Keratinocyte (primary cell): ENCODE results near the gene AKAP13. TPM values are rescaled to one million over a fixed set of nuclear protein-coding genes. Genes with fewer than 3 reads are reported as not detected.

ENCODE experiments used
- DNase-seq: peaks from one replicate; pipeline ENCODE4 v3.0.0-alpha.2; 2011; ENCODE audit warnings: low read depth, missing footprints, low spot score
- FAIRE-seq: peaks from 2 replicates; lab custom pipeline; 2011; peaks lifted over from hg19 to GRCh38; lab: Jason Lieb, UNC
- H2AFZ ChIP-seq: 2 replicates; pipeline ENCODE4 v1.6.0; 2012; ENCODE audit warnings: low read length, control low read depth, inconsistent platforms; ENCODE audit not compliant: control insufficient read depth
- H3K27ac ChIP-seq: 2 replicates; pipeline ENCODE4 v1.5.1; 2011; ENCODE audit warnings: low read length; ENCODE audit not compliant: control insufficient read depth, insufficient read depth
- H3K27me3 ChIP-seq: 3 replicates; pipeline ENCODE4 v1.6.0; 2011; ENCODE audit warnings: low read length; ENCODE audit not compliant: control insufficient read depth, insufficient read depth; ENCODE audit errors: extremely low read depth
- H3K36me3 ChIP-seq, 2 experiments: 2 replicates in 1 of 2; 3 replicates in 1 of 2; pipeline ENCODE4 v1.5.1; 2011; ENCODE audit warnings: low read length in 2 of 2, mild to moderate bottlenecking in 1 of 2; ENCODE audit not compliant: control insufficient read depth in 2 of 2, insufficient read depth in 2 of 2; ENCODE audit errors: extremely low read depth in 1 of 2
- H3K4me1 ChIP-seq: 3 replicates; pipeline ENCODE4 v1.5.1; 2011; ENCODE audit warnings: low read length; ENCODE audit not compliant: control insufficient read depth, insufficient read depth; ENCODE audit errors: extremely low read depth
- H3K4me2 ChIP-seq: 3 replicates; pipeline ENCODE4 v1.6.0; 2011; ENCODE audit warnings: low read depth, low read length; ENCODE audit not compliant: control insufficient read depth, insufficient read depth; ENCODE audit errors: extremely low read depth
- H3K4me3 ChIP-seq, 3 experiments: fragments of 200-600 bp in 1 of 3; sonication (generic) in 1 of 3; 2 replicates in 2 of 3; 3 replicates in 1 of 3; pipeline ENCODE4 v1.5.1; 2011 to 2016; ENCODE audit warnings: low read length in 3 of 3, mild to moderate bottlenecking in 3 of 3, control low read depth in 2 of 3, inconsistent platforms in 1 of 3, low read depth in 1 of 3, mixed read lengths in 1 of 3, mixed run types in 1 of 3, moderate library complexity in 1 of 3; ENCODE audit not compliant: control insufficient read depth in 2 of 3, insufficient read depth in 2 of 3; ENCODE audit errors: extremely low read depth in 1 of 3
- H3K79me2 ChIP-seq: 2 replicates; pipeline ENCODE4 v1.6.0; 2012; ENCODE audit warnings: low read length; ENCODE audit not compliant: control insufficient read depth, insufficient read depth
- H3K9ac ChIP-seq: 3 replicates; pipeline ENCODE4 v1.6.0; 2011; ENCODE audit warnings: low read length; ENCODE audit not compliant: control insufficient read depth, insufficient read depth; ENCODE audit errors: extremely low read depth
- H3K9me1 ChIP-seq: 3 replicates; pipeline ENCODE4 v1.6.0; 2011; ENCODE audit warnings: low read length; ENCODE audit not compliant: control insufficient read depth, insufficient read depth; ENCODE audit errors: extremely low read depth
- H3K9me3 ChIP-seq: 2 replicates; pipeline ENCODE4 v1.5.1; 2012; ENCODE audit warnings: low read depth, low read length; ENCODE audit not compliant: control insufficient read depth
- H4K20me1 ChIP-seq: 3 replicates; pipeline ENCODE4 v1.6.0; 2011; ENCODE audit warnings: low read length; ENCODE audit not compliant: control insufficient read depth, insufficient read depth; ENCODE audit errors: extremely low read depth
- CTCF ChIP-seq, 3 experiments: IDR thresholded peaks in 1 of 3; conservative IDR thresholded peaks in 1 of 3; optimal IDR thresholded peaks in 1 of 3; 2 replicates in 2 of 3; 3 replicates in 1 of 3; pipeline versions ENCODE3 to v1.5.1; 2011; ENCODE audit warnings: low read length in 3 of 3, mild to moderate bottlenecking in 3 of 3, moderate library complexity in 2 of 3, control low read depth in 1 of 3, inconsistent platforms in 1 of 3; ENCODE audit not compliant: insufficient read depth in 2 of 3; ENCODE audit errors: extremely low read depth in 1 of 3
- EZH2 ChIP-seq: IDR thresholded peaks from one replicate; pipeline ENCODE4 v1.6.1; 2012; ENCODE audit warnings: inconsistent platforms, mild to moderate bottlenecking, low read length, moderate library complexity
- dilution Hi-C: fragments of 300-500 bp; cut with MboI; formaldehyde crosslinking; loops from one replicate; pipeline ENCODE4 v1.7.0; 2020; ENCODE audit warnings: low sequenced_read_pairs; ENCODE audit not compliant: extremely low pct_ligation_motif_present
- polyA plus RNA-seq, 5 experiments: library from polyadenylated mRNA; depleted of rRNA in 3 of 5; stranded (reverse) in 3 of 5; stranded (forward) in 1 of 5; unstranded in 1 of 5; fragments of >200 nt; gene quantifications; 1 replicate in 1 of 5; 2 replicates in 3 of 5; 3 replicates in 1 of 5; pipeline versions ENCODE4 v1.2.1 to v1.2.3, GENCODE V29; 2011 to 2012; ENCODE audit warnings: missing spikeins in 2 of 5, low read depth in 1 of 5, low replicate concordance in 1 of 5

AKAP13 gene
- polyA plus RNA-seq, 1 donor (not counting 4 experiments of a cell fraction or from before 2014, with no cell fraction given): 16.7 TPM

GRCh38 chr15:85737061-85737460, 356.7 kb downstream of the AKAP13 start:
- FAIRE-seq (no peak), DNase-seq (no peak)
- H2AFZ ChIP-seq: no peak overlapping the region
- H3K9me1 ChIP-seq: no peaks in the 10 kb centered on the region
- no peaks in the 10 kb centered on the region for H3K27me3 ChIP-seq
- H3K36me3 ChIP-seq: peaks cover 12 to 20% of the 10 kb centered on the region in 2 experiments
- TF ChIP-seq CTCF (optimal IDR thresholded peaks at IDR 0.05 in 1 of 3, IDR thresholded peaks at IDR 0.05 in 1 of 3, conservative IDR thresholded peaks at IDR 0.05 in 1 of 3; ENCODE audit: extremely low read depth in 1 of 3, insufficient read depth in 2 of 3, low read length in 3 of 3) (no peak), EZH2 (no peak)
- no peaks in the 10 kb centered on the region for H3K79me2 ChIP-seq
- H3K4me3 ChIP-seq: no peak overlapping the region
- no peaks in the 10 kb centered on the region for H4K20me1 ChIP-seq
- H3K9me3 ChIP-seq: peaks cover 3% of the 10 kb centered on the region
- no peak overlapping the region for H3K27ac ChIP-seq
- no peaks in the 10 kb centered on the region for H3K4me1 ChIP-seq
- H3K4me2 ChIP-seq: no peak overlapping the region
- dilution Hi-C loops: no loop called here
- H3K9ac ChIP-seq: no peak overlapping the region

GRCh38 chr15:85741021-85741421, 360.6 kb downstream of the AKAP13 start:
- dilution Hi-C loops: no loop called here
- no peak for TF ChIP-seq EZH2
- TF ChIP-seq CTCF (optimal IDR thresholded peaks at IDR 0.05 in 1 of 3, IDR thresholded peaks at IDR 0.05 in 1 of 3, conservative IDR thresholded peaks at IDR 0.05 in 1 of 3; ENCODE audit: extremely low read depth in 1 of 3, insufficient read depth in 2 of 3, low read length in 3 of 3): no peak
- FAIRE-seq: no peak
- Histone ChIP-seq H3K36me3 (peaks cover 18 to 31% of the 10 kb centered on the region in 2 experiments), H3K9ac (no peak overlapping the region), H3K79me2 (no peaks in the 10 kb centered on the region), H3K27me3 (no peaks in the 10 kb centered on the region), H3K9me1 (no peaks in the 10 kb centered on the region), H3K4me3 (no peak overlapping the region), H3K4me1 (no peaks in the 10 kb centered on the region), H3K9me3 (no peaks in the 10 kb centered on the region), H4K20me1 (no peaks in the 10 kb centered on the region), H3K27ac (no peak overlapping the region), H2AFZ (no peak overlapping the region), H3K4me2 (no peak overlapping the region)
- no peak for DNase-seq
